ENCODE results near the gene VPS8. TPM values are rescaled to one million over a fixed set of nuclear protein-coding genes. Genes with fewer than 3 reads are reported as not detected.

VPS8 gene
- total and polyA plus RNA-seq, 9 of the 15 experiments (the other 6 are each of a cell fraction or from before 2014, with no cell fraction given) = 7.2 to 41.0 (median 28.3) TPM

DNA sequence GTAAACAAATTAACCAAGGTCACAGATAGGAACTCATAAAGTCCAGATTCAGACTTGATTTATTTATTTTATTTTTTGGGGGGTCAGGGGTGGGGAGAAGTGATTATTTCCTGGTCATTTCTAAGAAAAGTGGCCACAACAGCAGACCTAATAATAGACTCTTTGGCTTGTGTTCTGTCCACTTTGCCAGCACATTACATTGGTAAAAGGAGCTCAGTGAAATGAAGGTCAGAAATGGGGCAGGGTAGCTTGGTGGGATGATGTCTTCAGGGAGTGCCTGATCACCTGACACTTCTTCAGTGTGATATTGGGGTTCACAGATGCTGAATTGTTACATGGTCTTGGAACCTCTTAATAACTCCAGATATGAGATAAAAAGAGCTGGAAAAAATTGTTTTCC is 10.1 kb downstream of the VPS8 start (continued):
- TF ChIP-seq, protein P1, sequence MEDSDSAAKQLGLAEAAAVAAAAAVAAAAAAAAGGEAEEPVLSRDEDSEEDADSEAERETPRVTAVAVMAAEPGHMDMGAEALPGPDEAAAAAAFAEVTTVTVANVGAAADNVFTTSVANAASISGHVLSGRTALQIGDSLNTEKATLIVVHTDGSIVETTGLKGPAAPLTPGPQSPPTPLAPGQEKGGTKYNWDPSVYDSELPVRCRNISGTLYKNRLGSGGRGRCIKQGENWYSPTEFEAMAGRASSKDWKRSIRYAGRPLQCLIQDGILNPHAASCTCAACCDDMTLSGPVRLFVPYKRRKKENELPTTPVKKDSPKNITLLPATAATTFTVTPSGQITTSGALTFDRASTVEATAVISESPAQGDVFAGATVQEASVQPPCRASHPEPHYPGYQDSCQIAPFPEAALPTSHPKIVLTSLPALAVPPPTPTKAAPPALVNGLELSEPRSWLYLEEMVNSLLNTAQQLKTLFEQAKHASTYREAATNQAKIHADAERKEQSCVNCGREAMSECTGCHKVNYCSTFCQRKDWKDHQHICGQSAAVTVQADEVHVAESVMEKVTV (CRISPR knock-in tag; IDR thresholded peaks at IDR 0.05) = no peak

DNA sequence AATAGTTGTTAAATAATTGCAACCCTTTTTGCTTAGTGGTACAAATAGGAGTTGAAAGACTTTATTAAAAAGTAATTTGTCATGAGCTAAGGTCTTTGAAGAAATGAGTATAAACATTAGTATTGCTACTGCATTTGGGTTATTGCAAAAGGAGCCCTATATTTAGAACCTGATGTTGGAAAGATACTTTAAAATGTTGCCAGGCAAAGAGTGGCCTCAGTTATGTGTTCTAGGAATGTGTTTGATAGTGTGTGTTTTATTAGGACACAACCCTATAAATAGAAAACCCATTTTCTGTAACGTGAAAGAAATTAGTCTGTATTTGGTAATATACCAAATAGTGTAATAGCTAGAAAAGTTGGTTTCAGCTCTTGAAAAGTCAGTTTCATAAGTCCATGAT is 10.7 kb downstream of the VPS8 start:
- no peaks in the 10 kb centered on the region for H4K20me1 ChIP-seq (replicated peaks; ENCODE audit: control insufficient read depth, insufficient read depth, low read length)
- TF ChIP-seq, protein P2, sequence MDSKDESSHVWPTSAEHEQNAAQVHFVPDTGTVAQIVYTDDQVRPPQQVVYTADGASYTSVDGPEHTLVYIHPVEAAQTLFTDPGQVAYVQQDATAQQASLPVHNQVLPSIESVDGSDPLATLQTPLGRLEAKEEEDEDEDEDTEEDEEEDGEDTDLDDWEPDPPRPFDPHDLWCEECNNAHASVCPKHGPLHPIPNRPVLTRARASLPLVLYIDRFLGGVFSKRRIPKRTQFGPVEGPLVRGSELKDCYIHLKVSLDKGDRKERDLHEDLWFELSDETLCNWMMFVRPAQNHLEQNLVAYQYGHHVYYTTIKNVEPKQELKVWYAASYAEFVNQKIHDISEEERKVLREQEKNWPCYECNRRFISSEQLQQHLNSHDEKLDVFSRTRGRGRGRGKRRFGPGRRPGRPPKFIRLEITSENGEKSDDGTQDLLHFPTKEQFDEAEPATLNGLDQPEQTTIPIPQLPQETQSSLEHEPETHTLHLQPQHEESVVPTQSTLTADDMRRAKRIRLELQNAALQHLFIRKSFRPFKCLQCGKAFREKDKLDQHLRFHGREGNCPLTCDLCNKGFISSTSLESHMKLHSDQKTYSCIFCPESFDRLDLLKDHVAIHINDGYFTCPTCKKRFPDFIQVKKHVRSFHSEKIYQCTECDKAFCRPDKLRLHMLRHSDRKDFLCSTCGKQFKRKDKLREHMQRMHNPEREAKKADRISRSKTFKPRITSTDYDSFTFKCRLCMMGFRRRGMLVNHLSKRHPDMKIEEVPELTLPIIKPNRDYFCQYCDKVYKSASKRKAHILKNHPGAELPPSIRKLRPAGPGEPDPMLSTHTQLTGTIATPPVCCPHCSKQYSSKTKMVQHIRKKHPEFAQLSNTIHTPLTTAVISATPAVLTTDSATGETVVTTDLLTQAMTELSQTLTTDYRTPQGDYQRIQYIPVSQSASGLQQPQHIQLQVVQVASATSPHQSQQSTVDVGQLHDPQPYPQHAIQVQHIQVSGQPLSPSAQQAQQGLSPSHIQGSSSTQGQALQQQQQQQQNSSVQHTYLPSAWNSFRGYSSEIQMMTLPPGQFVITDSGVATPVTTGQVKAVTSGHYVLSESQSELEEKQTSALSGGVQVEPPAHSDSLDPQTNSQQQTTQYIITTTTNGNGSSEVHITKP (IDR thresholded peaks at IDR 0.05; ENCODE audit: partially characterized antibody) = no peak
- TF ChIP-seq, protein P3, sequence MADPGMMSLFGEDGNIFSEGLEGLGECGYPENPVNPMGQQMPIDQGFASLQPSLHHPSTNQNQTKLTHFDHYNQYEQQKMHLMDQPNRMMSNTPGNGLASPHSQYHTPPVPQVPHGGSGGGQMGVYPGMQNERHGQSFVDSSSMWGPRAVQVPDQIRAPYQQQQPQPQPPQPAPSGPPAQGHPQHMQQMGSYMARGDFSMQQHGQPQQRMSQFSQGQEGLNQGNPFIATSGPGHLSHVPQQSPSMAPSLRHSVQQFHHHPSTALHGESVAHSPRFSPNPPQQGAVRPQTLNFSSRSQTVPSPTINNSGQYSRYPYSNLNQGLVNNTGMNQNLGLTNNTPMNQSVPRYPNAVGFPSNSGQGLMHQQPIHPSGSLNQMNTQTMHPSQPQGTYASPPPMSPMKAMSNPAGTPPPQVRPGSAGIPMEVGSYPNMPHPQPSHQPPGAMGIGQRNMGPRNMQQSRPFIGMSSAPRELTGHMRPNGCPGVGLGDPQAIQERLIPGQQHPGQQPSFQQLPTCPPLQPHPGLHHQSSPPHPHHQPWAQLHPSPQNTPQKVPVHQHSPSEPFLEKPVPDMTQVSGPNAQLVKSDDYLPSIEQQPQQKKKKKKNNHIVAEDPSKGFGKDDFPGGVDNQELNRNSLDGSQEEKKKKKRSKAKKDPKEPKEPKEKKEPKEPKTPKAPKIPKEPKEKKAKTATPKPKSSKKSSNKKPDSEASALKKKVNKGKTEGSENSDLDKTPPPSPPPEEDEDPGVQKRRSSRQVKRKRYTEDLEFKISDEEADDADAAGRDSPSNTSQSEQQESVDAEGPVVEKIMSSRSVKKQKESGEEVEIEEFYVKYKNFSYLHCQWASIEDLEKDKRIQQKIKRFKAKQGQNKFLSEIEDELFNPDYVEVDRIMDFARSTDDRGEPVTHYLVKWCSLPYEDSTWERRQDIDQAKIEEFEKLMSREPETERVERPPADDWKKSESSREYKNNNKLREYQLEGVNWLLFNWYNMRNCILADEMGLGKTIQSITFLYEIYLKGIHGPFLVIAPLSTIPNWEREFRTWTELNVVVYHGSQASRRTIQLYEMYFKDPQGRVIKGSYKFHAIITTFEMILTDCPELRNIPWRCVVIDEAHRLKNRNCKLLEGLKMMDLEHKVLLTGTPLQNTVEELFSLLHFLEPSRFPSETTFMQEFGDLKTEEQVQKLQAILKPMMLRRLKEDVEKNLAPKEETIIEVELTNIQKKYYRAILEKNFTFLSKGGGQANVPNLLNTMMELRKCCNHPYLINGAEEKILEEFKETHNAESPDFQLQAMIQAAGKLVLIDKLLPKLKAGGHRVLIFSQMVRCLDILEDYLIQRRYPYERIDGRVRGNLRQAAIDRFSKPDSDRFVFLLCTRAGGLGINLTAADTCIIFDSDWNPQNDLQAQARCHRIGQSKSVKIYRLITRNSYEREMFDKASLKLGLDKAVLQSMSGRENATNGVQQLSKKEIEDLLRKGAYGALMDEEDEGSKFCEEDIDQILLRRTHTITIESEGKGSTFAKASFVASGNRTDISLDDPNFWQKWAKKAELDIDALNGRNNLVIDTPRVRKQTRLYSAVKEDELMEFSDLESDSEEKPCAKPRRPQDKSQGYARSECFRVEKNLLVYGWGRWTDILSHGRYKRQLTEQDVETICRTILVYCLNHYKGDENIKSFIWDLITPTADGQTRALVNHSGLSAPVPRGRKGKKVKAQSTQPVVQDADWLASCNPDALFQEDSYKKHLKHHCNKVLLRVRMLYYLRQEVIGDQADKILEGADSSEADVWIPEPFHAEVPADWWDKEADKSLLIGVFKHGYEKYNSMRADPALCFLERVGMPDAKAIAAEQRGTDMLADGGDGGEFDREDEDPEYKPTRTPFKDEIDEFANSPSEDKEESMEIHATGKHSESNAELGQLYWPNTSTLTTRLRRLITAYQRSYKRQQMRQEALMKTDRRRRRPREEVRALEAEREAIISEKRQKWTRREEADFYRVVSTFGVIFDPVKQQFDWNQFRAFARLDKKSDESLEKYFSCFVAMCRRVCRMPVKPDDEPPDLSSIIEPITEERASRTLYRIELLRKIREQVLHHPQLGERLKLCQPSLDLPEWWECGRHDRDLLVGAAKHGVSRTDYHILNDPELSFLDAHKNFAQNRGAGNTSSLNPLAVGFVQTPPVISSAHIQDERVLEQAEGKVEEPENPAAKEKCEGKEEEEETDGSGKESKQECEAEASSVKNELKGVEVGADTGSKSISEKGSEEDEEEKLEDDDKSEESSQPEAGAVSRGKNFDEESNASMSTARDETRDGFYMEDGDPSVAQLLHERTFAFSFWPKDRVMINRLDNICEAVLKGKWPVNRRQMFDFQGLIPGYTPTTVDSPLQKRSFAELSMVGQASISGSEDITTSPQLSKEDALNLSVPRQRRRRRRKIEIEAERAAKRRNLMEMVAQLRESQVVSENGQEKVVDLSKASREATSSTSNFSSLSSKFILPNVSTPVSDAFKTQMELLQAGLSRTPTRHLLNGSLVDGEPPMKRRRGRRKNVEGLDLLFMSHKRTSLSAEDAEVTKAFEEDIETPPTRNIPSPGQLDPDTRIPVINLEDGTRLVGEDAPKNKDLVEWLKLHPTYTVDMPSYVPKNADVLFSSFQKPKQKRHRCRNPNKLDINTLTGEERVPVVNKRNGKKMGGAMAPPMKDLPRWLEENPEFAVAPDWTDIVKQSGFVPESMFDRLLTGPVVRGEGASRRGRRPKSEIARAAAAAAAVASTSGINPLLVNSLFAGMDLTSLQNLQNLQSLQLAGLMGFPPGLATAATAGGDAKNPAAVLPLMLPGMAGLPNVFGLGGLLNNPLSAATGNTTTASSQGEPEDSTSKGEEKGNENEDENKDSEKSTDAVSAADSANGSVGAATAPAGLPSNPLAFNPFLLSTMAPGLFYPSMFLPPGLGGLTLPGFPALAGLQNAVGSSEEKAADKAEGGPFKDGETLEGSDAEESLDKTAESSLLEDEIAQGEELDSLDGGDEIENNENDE (IDR thresholded peaks at IDR 0.05; ENCODE audit: low read depth, low read length) = no peak

More for the DNA sequence above, 10.7 kb downstream of the VPS8 start:
- Histone ChIP-seq H3K9me3 (replicated peaks; ENCODE audit: control insufficient read depth, insufficient read depth, low read depth, low read length) (no peaks in the 10 kb centered on the region), H3K4me3 (no peak overlapping the region), H3K9ac (ENCODE audit: insufficient read depth in 1 of 2, low read depth in 2 of 2, low read length in 2 of 2) (no peak overlapping the region), H3K4me1 (replicated peaks in 1 of 2; ENCODE audit: control insufficient read depth in 2 of 2, insufficient read depth in 2 of 2, low read length in 2 of 2) (no peaks in the 10 kb centered on the region), H3K4me2 (ENCODE audit: insufficient read depth, low read length) (no peak overlapping the region), H3K27ac (ENCODE audit: extremely low read depth, low read depth, low read length) (no peak overlapping the region), H3K36me3 (ENCODE audit: control insufficient read depth, insufficient read depth, low read length) (peaks cover 7% of the 10 kb centered on the region; the same call in 2 of the 3 replicates), H3K9me1 (ENCODE audit: control insufficient read depth, insufficient read depth, low read length) (no peaks in the 10 kb centered on the region), H2AFZ (ENCODE audit: low read depth, low read length) (no peak overlapping the region), H3K27me3 (ENCODE audit: control insufficient read depth in 2 of 2, insufficient read depth in 2 of 2, low read length in 2 of 2) (no peaks in the 10 kb centered on the region), H3K79me2 (ENCODE audit: control insufficient read depth, insufficient read depth, low read length) (no peaks in the 10 kb centered on the region)
- in situ Hi-C loops (cut with MboI) (no loop called here), intact Hi-C loops (cut with micrococcal nuclease) (no loop called here)
- DNase-seq (ENCODE audit: extremely low read depth in 1 of 4, low spot score in 3 of 4) (no peak), ATAC-seq (no peak), FAIRE-seq (no peak)
- ChIA-PET POLR2A (interaction anchor here (1.2 kb wide), 1 partner anchor 45 kb away, joined by 3 read pairs; no protein-coding TSS in a partner anchor), CTCF (ENCODE audit: low intra/inter-chr PET ratio) (no interaction called here)
- 65% methylated on average over 1 of the region's 1 CpG for WGBS (ENCODE audit: insufficient coverage, low coverage, missing lambda C conversion rate)
- BruUV-seq (replicated peaks) = no TSS peak

All from K562 (cell line).